Measurements from ENCODE around the gene SH2D7. TPM values are rescaled to one million over a fixed set of nuclear protein-coding genes. Genes with fewer than 3 reads are reported as not detected.

The SH2D7 gene
- total RNA-seq, 1 experiment from 2014 or later, result not detected

DNA sequence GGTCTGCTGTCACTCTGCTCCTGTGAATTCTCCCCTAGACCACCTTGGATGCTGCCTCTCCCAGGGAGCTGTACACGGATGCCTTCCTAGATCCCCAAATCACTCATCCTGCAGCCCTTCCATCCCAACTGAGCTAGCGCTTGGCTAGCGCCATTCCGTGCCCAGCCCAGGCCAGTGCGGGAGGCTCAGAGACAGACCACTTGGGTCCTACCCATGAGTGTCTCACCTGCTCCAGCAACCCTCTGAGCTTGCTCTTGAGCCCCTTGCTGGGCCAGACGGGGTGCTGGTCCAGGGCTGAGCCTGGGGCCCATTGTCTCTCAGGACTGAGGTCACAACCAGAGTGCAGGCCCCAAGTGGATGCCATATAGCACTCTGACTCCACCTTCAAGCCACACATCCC lies 17.7 kb downstream of the SH2D7 start:
- ChIA-PET POLR2A (ENCODE audit: low non-redundant PET) (no interaction called here), CTCF (interaction anchor here (2.1 kb wide), 1 partner anchor 110 kb away, joined by 8 read pairs; no protein-coding TSS in a partner anchor)
- H3K9me3 ChIP-seq (ENCODE audit: low read depth, low read length, poor library complexity, severe bottlenecking), result no peaks in the 10 kb centered on the region
- H3K27ac ChIP-seq (ENCODE audit: low read depth, low read length, poor library complexity, severe bottlenecking), result no peak overlapping the region
- no peaks in the 10 kb centered on the region for H3K4me1 ChIP-seq (ENCODE audit: insufficient read depth, low read length, poor library complexity, severe bottlenecking)
- no TSS peak for BruUV-seq (replicated peaks)
- no peak overlapping the region for H3K4me3 ChIP-seq (ENCODE audit: low read depth, low read length, poor library complexity, severe bottlenecking)
- no peaks in the 10 kb centered on the region for H3K36me3 ChIP-seq (ENCODE audit: insufficient read depth, low read length, poor library complexity, severe bottlenecking)
- intact Hi-C loops (cut with micrococcal nuclease; ENCODE audit: unreplicated experiment), result no loop called here
- H3K27me3 ChIP-seq (replicated peaks; ENCODE audit: insufficient read depth, low read depth, low read length, poor library complexity), result no peaks in the 10 kb centered on the region
- TF ChIP-seq, protein P1, sequence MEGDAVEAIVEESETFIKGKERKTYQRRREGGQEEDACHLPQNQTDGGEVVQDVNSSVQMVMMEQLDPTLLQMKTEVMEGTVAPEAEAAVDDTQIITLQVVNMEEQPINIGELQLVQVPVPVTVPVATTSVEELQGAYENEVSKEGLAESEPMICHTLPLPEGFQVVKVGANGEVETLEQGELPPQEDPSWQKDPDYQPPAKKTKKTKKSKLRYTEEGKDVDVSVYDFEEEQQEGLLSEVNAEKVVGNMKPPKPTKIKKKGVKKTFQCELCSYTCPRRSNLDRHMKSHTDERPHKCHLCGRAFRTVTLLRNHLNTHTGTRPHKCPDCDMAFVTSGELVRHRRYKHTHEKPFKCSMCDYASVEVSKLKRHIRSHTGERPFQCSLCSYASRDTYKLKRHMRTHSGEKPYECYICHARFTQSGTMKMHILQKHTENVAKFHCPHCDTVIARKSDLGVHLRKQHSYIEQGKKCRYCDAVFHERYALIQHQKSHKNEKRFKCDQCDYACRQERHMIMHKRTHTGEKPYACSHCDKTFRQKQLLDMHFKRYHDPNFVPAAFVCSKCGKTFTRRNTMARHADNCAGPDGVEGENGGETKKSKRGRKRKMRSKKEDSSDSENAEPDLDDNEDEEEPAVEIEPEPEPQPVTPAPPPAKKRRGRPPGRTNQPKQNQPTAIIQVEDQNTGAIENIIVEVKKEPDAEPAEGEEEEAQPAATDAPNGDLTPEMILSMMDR (conservative IDR thresholded peaks at IDR 0.05; ENCODE audit: low read depth, low read length), result no peak
- TF ChIP-seq EZH2 (IDR thresholded peaks at IDR 0.05; ENCODE audit: borderline replicate concordance, low read depth, low read length, poor library complexity, severe bottlenecking), result no peak
- no peak for DNase-seq (ENCODE audit: low spot score)

GRCh38 chr15:78110916-78111475 lies 18.6 kb downstream of the SH2D7 start:
- H3K36me3 ChIP-seq (ENCODE audit: insufficient read depth, low read length, poor library complexity, severe bottlenecking), result no peaks in the 10 kb centered on the region
- TF ChIP-seq EZH2 (IDR thresholded peaks at IDR 0.05; ENCODE audit: borderline replicate concordance, low read depth, low read length, poor library complexity, severe bottlenecking), result no peak
- TF ChIP-seq, protein P1 (conservative IDR thresholded peaks at IDR 0.05; ENCODE audit: low read depth, low read length), result no peak
- no TSS peak for BruUV-seq (replicated peaks)
- H3K27ac ChIP-seq (ENCODE audit: low read depth, low read length, poor library complexity, severe bottlenecking), result no peak overlapping the region
- intact Hi-C loops (cut with micrococcal nuclease; ENCODE audit: unreplicated experiment), result no loop called here
- ChIA-PET CTCF (interaction anchor here (2.1 kb wide), 1 partner anchor 111 kb away, joined by 8 read pairs; no protein-coding TSS in a partner anchor), POLR2A (ENCODE audit: low non-redundant PET) (no interaction called here)
- no peak for DNase-seq (ENCODE audit: low spot score)
- H3K9me3 ChIP-seq (ENCODE audit: low read depth, low read length, poor library complexity, severe bottlenecking), result no peaks in the 10 kb centered on the region
- H3K4me3 ChIP-seq (ENCODE audit: low read depth, low read length, poor library complexity, severe bottlenecking), result no peak overlapping the region
- H3K27me3 ChIP-seq (replicated peaks; ENCODE audit: insufficient read depth, low read depth, low read length, poor library complexity), result no peaks in the 10 kb centered on the region
- no peaks in the 10 kb centered on the region for H3K4me1 ChIP-seq (ENCODE audit: insufficient read depth, low read length, poor library complexity, severe bottlenecking)

DNA sequence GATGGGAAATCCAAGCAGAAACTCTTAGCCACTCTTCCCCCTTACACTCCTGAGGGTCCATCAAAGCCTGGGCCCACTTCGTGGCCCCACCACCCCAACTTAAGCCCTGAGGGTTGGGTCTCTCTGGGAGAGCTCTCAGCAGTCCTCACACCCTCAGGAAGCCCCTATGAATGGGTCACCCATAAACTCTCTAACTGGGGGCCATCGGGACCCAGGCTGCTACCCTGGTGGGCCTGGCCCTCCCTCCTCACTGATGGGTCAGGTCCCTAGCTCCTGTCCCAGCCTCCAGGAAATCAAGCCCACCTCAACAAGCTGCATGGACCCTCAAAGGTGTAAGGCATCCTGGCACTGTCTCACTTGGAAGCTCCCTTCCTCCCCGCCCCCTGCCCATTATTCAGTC lies 19.4 kb downstream of the SH2D7 start:
- Histone ChIP-seq H3K4me1 (ENCODE audit: insufficient read depth, low read length, poor library complexity, severe bottlenecking) (no peaks in the 10 kb centered on the region), H3K36me3 (ENCODE audit: insufficient read depth, low read length, poor library complexity, severe bottlenecking) (no peaks in the 10 kb centered on the region), H3K27ac (ENCODE audit: low read depth, low read length, poor library complexity, severe bottlenecking) (no peak overlapping the region), H3K4me3 (ENCODE audit: low read depth, low read length, poor library complexity, severe bottlenecking) (no peak overlapping the region), H3K27me3 (replicated peaks; ENCODE audit: insufficient read depth, low read depth, low read length, poor library complexity) (no peaks in the 10 kb centered on the region), H3K9me3 (ENCODE audit: low read depth, low read length, poor library complexity, severe bottlenecking) (no peaks in the 10 kb centered on the region)
- POLR2A ChIA-PET (ENCODE audit: low non-redundant PET), result no interaction called here
- CTCF ChIA-PET, result no interaction called here
- BruUV-seq (replicated peaks), result no TSS peak
- intact Hi-C loops (cut with micrococcal nuclease; ENCODE audit: unreplicated experiment), result loop anchor here (2.0 kb wide), 1 partner anchor 83 kb away; no protein-coding TSS in a partner anchor
- DNase-seq (ENCODE audit: low spot score), result no peak
- TF ChIP-seq, protein P1 (conservative IDR thresholded peaks at IDR 0.05; ENCODE audit: low read depth, low read length), result no peak
- TF ChIP-seq EZH2 (IDR thresholded peaks at IDR 0.05; ENCODE audit: borderline replicate concordance, low read depth, low read length, poor library complexity, severe bottlenecking), result no peak
